ENCODE data around the gene MTFR1L.

The MTFR1L gene

DNA sequence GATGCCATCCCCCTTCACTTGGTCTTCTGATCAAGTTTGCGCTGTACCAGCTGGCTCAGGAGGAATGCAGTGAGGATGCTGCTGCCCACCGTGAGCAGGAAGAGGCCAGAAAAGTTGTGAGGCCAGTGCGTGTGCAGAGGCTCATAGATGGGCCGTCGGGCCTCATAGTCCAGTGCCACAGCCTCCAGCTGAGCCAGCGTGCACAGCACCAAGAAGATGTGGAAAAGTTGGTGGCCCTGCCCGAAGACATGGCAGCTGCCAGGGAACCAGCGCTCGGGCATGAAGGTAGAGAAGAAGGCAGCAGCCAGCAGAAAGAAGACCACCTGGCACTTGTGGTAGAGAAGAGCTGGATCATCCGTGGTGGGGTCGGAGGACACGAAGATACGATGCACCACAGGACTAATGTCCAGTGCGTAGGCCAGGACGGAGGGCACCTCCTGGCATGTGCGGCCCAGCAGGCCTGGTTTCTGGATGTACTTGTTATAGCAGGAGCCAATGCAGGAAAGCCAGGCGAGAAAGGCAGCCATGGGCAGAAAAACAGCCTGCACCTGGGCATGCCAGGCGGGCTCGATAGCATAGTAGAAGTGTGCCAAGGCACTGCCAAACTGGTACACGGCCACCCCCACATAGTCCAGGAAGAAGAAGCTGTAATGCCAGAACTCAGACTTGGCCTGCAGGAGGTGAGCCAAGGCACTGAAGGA, 43.2 kb downstream of the MTFR1L start:
- H3K4me3 ChIP-seq (ENCODE audit: low read length) = no peak overlapping the region
- no peak overlapping the region for H3K9ac ChIP-seq (ENCODE audit: low read length)
- no peak overlapping the region for H3K27ac ChIP-seq (ENCODE audit: low read length)
- no peaks in the 10 kb centered on the region for H3K36me3 ChIP-seq (ENCODE audit: control insufficient read depth, low read depth, low read length)
- H3K4me1 ChIP-seq (ENCODE audit: control insufficient read depth, low read depth, low read length) = peaks cover 10% of the 10 kb centered on the region
- H3K9me3 ChIP-seq (ENCODE audit: control insufficient read depth, low read depth, low read length) = no peaks in the 10 kb centered on the region
- no peaks in the 10 kb centered on the region for H3K27me3 ChIP-seq (ENCODE audit: control insufficient read depth, insufficient read depth, low read length)

DNA sequence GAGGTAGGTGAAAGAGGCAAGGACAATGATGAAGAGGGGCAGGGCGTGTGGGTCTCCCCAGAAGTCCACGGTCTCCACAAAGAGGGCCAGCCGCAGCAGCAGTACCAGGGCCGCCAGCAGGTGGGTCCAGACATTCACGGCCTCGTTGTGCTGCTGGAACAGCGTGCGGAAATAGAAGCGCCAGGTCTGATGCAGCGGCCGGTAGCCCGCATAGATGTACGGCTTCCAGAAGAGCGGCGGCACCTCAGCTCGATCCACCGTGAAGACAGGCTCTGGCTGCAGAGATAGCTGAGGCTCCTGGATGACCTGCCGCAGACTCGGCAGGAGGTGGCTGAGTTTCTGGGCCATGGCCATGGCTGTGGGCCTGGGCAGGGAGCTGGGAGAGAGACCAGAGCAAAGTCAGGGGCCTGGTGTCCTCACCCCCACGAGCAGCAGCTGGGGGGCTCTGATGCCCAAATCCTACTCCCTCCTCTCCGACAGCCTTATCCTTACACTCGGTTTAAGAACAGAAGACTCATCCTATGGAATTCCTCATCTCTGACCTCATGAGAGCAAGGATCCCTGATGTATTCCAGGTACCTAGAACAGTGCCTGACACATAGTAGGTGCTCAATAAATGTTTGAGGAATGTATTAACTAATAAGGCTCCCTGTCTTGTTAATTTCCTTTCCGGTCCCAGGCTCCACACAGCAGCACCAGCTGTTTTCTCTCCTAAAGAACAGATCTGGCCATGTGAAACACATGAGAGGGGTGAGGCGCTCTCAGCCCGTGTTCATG, 43.9 kb downstream of the MTFR1L start:
- H3K27ac ChIP-seq (ENCODE audit: low read length) = no peak overlapping the region
- H3K9ac ChIP-seq (ENCODE audit: low read length) = no peak overlapping the region
- H3K4me1 ChIP-seq (ENCODE audit: control insufficient read depth, low read depth, low read length) = peaks cover 8% of the 10 kb centered on the region
- H3K9me3 ChIP-seq (ENCODE audit: control insufficient read depth, low read depth, low read length) = no peaks in the 10 kb centered on the region
- H3K36me3 ChIP-seq (ENCODE audit: control insufficient read depth, low read depth, low read length) = no peaks in the 10 kb centered on the region
- H3K4me3 ChIP-seq (ENCODE audit: low read length) = no peak overlapping the region
- H3K27me3 ChIP-seq (ENCODE audit: control insufficient read depth, insufficient read depth, low read length) = no peaks in the 10 kb centered on the region

DNA sequence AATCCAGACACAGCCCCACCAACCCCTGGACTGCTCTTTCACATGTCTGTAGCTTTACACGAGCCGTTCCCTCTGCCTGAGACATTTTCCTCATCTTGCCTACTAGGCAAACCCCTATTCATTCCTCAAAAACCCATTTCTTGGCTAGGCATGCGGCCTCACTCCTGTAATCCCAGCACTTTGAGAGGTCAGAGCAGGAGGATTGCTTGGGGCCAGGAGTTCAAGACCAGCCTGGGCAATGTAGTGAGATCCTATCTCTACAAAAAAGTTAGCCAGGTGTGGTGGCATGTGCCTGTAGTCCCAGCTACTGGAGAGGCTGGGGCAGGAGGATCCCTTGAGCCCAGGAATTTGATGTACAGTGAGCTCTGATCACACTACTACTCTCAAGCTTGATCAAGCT, 44.7 kb downstream of the MTFR1L start:
- Histone ChIP-seq H3K4me3 (ENCODE audit: low read length) (no peak overlapping the region), H3K9ac (ENCODE audit: low read length) (no peak overlapping the region), H3K4me1 (ENCODE audit: control insufficient read depth, low read depth, low read length) (peaks cover 8% of the 10 kb centered on the region), H3K27ac (ENCODE audit: low read length) (no peak overlapping the region), H3K9me3 (ENCODE audit: control insufficient read depth, low read depth, low read length) (no peaks in the 10 kb centered on the region), H3K27me3 (ENCODE audit: control insufficient read depth, insufficient read depth, low read length) (no peaks in the 10 kb centered on the region), H3K36me3 (ENCODE audit: control insufficient read depth, low read depth, low read length) (no peaks in the 10 kb centered on the region)

DNA sequence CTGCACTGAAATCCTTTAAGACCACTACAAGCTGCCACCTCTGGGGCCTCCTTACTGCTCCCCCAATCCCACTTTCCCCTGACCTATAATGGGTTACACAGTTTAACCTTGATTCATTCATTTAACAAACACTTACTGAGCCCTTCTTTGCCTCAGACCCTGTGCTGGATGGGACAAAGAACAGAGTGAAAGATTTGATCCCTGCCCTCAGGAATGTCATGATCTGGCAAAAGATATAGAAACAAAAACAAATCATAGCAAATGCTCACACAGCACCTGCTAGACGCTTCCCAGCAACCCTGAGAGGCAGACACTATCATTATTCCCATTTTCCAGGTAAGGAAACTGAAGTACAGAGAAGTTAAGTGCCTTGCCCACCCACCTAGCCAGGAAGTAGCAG, 46.5 kb downstream of the MTFR1L start:
- Histone ChIP-seq H3K36me3 (ENCODE audit: control insufficient read depth, low read depth, low read length) (no peaks in the 10 kb centered on the region), H3K9me3 (ENCODE audit: control insufficient read depth, low read depth, low read length) (no peaks in the 10 kb centered on the region), H3K27ac (ENCODE audit: low read length) (no peak overlapping the region), H3K4me1 (ENCODE audit: control insufficient read depth, low read depth, low read length) (peaks cover 11% of the 10 kb centered on the region), H3K4me3 (ENCODE audit: low read length) (no peak overlapping the region), H3K9ac (ENCODE audit: low read length) (no peak overlapping the region), H3K27me3 (ENCODE audit: control insufficient read depth, insufficient read depth, low read length) (no peaks in the 10 kb centered on the region)

DNA sequence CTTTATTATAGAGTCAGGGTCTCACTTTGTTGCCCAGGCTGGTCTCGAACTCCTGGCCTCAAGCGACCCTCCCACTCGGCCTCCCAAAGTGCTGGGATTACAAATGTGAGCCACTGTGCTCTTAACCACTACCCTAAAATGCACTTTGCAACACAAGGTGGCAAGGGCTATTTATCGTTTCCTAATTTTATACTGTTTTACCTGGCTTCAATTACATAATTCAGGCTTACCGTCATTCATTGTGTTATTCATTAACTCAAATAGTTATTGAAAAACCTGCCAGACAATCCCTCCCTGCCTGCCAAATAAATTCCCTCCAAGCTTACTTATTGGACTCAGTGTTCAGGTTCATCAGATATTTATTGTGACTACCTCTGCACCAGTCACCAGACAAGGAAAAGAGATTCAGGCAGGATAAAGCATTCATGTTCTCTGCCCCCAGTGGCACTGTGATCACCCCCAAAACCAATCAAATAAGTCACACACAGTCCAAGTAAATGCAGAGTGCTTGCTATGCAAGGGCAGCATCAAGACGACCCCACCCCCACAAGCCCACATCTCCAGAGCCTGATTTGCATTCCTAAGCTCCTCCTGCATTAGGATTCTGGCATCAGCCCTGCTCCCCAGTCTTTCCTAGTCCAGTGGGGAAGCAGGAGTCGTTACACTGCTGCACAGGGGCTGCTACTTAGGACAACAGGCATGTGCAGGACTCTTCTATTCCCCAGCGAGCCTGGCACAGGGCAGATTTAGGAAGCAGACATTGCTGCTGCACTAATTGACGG, 47.6 kb downstream of the MTFR1L start:
- no peak overlapping the region for H3K27ac ChIP-seq (ENCODE audit: low read length)
- no peaks in the 10 kb centered on the region for H3K9me3 ChIP-seq (ENCODE audit: control insufficient read depth, low read depth, low read length)
- no peaks in the 10 kb centered on the region for H3K27me3 ChIP-seq (ENCODE audit: control insufficient read depth, insufficient read depth, low read length)
- H3K9ac ChIP-seq (ENCODE audit: low read length) = no peak overlapping the region
- H3K36me3 ChIP-seq (ENCODE audit: control insufficient read depth, low read depth, low read length) = no peaks in the 10 kb centered on the region
- no peak overlapping the region for H3K4me3 ChIP-seq (ENCODE audit: low read length)
- H3K4me1 ChIP-seq (ENCODE audit: control insufficient read depth, low read depth, low read length) = peaks cover 12% of the 10 kb centered on the region

DNA sequence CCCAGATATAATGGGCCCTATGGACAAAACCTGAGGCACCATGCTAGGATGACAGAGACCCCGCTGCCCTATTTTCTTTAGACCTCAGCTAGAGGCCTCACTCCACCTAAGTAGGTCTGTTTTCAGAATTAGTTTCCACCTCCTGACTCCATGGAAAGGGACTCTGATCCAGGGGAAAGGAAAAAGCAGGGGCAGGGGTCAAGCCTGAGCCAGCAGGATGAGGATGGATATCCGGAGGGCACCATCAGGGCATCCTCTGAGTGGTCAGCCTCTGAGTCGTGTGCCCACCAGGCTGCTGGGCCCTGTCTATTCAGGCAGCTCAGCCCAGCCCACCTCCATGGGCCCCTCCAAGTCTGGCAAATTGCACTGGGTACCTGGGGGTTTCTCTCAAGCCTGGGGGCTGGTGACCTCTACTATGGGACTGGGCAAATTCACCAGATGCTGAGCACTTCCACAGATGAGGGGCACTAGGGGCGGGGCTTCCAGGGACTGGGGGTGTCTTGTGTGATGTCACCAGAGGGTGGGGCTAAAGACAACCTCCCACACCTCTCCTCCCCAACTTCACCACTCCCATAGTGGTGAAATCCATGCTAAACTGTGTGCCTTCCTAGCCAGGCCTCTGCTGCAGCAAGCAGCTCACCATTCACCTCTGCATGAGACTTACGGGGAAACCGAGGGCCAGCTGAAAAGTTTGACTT, 50.3 kb downstream of the MTFR1L start:
- H3K36me3 ChIP-seq (ENCODE audit: control insufficient read depth, low read depth, low read length) = no peaks in the 10 kb centered on the region
- no peak overlapping the region for H3K4me3 ChIP-seq (ENCODE audit: low read length)
- peaks cover 9% of the 10 kb centered on the region for H3K27me3 ChIP-seq (ENCODE audit: control insufficient read depth, insufficient read depth, low read length)
- H3K27ac ChIP-seq (ENCODE audit: low read length) = no peak overlapping the region
- no peak overlapping the region for H3K9ac ChIP-seq (ENCODE audit: low read length)
- H3K9me3 ChIP-seq (ENCODE audit: control insufficient read depth, low read depth, low read length) = no peaks in the 10 kb centered on the region
- peaks cover 15% of the 10 kb centered on the region for H3K4me1 ChIP-seq (ENCODE audit: control insufficient read depth, low read depth, low read length)

DNA sequence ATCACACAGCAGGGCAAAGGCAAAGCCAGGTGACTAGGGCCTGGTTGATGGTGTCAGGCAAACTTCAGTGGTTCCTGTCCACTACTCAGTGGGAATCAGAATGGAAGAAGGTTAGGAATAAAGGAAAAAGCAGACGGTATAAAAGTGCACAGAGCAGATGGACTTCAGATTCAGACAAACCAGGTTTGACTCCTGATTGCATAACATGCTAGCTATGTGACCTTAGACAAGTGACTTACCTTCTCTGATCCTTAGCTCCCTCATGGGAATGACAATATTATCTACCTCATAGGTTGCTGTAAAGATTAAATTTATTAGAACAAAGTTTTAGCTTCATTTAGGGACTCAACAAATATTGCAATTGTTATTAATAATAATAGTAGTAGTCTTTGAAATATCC, 50.9 kb downstream of the MTFR1L start:
- H3K9me3 ChIP-seq (ENCODE audit: control insufficient read depth, low read depth, low read length) = no peaks in the 10 kb centered on the region
- H3K27me3 ChIP-seq (ENCODE audit: control insufficient read depth, insufficient read depth, low read length) = peaks cover 9% of the 10 kb centered on the region
- no peak overlapping the region for H3K4me3 ChIP-seq (ENCODE audit: low read length)
- H3K27ac ChIP-seq (ENCODE audit: low read length) = no peak overlapping the region
- H3K36me3 ChIP-seq (ENCODE audit: control insufficient read depth, low read depth, low read length) = no peaks in the 10 kb centered on the region
- H3K4me1 ChIP-seq (ENCODE audit: control insufficient read depth, low read depth, low read length) = peaks cover 15% of the 10 kb centered on the region
- H3K9ac ChIP-seq (ENCODE audit: low read length) = no peak overlapping the region

DNA sequence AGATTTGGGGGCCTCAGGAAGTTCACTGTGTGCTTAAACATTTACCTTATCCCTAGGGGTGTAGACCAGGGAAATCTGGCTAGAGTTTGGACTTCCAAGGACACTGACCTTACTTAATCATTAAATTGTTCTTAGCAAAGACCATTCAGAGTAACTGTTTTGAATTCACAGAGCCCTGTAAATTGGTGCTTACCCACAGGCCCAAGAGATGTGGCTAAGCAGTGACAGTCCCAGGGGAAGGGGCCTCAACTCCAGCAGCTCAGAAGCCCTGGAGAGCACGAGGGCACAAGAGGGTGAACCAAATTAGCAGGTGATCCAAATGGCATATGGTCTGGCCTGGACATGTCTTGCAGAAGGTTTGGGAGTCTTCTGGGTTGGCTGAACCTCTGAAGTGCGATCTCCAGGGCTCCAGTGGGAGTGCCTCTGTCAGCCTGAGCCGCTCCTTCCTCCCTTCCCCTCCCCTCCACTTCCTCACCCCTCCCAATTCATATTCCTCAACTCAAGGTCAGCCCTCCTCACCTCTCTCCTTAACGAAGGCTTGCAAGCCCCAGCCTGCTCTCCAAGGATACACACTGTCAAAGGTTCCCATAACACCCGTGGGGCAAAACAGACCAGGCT, 51.4 kb downstream of the MTFR1L start:
- Histone ChIP-seq H3K9me3 (ENCODE audit: control insufficient read depth, low read depth, low read length) (no peaks in the 10 kb centered on the region), H3K27me3 (ENCODE audit: control insufficient read depth, insufficient read depth, low read length) (peaks cover 13% of the 10 kb centered on the region), H3K36me3 (ENCODE audit: control insufficient read depth, low read depth, low read length) (no peaks in the 10 kb centered on the region), H3K9ac (ENCODE audit: low read length) (no peak overlapping the region), H3K27ac (ENCODE audit: low read length) (no peak overlapping the region), H3K4me3 (ENCODE audit: low read length) (no peak overlapping the region), H3K4me1 (ENCODE audit: control insufficient read depth, low read depth, low read length) (peaks cover 18% of the 10 kb centered on the region)

DNA sequence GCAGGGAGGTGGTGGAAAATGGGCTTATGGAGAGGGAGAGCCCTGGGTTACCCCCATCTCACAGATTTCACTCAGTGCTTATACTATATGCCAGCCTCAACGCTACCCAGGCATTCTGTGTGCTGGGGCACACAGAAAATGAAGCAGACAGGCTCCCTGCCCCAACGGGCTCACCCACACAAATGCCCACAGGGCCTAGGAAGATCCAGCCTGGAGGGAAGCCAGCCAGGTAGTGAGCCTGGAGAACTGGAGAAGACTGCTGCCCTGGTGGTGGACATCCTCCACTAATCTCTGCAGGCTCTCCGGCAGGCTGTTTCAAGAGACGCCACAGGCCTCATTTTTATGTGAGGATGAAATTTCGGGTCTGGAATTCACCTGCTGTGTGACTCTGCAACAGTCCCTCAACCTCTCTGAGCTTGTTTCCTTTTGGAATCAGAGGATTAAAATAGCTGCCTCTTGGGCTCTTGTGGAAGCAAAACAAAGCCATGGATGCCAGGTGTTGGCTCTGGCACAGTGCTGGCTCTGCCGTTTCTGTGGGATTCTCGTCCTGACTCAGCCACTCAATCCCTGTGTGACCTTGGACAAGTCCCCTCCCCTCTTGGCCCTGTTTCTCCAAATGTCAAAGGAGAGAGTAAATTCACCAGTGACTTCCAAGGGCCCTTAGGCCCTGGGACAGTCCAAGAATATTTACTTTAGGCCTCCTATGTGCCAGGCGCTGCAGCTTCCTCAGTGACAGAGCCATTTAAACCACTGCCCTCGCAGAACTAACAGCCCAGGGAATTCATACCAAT, 52.1 kb downstream of the MTFR1L start:
- H3K4me1 ChIP-seq (ENCODE audit: control insufficient read depth, low read depth, low read length) = peaks cover 23% of the 10 kb centered on the region

DNA sequence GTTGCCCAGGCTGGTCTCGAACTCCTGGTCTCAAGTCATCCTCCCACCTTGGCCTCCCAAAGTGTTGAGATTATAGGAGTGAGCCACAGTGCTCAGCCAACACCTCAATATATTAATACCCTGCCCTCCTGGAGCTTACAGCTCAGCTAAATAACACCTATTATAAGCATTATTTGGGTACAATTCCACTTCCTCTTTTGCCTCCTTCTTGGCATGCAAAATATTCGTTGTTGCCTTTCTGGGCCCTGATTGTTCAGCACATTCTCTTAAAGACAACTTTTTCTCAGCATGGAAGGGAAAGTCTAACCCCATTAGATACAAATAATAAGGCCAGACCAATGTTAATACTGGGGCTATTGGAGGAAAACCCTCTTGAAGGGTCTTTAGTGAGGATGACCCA, 53.0 kb downstream of the MTFR1L start:
- Histone ChIP-seq H3K36me3 (ENCODE audit: control insufficient read depth, low read depth, low read length) (no peaks in the 10 kb centered on the region), H3K4me3 (ENCODE audit: low read length) (no peak overlapping the region), H3K9ac (ENCODE audit: low read length) (no peak overlapping the region), H3K27ac (ENCODE audit: low read length) (no peak overlapping the region), H3K27me3 (ENCODE audit: control insufficient read depth, insufficient read depth, low read length) (peaks cover 26% of the 10 kb centered on the region), H3K4me1 (ENCODE audit: control insufficient read depth, low read depth, low read length) (peaks cover 19% of the 10 kb centered on the region), H3K9me3 (ENCODE audit: control insufficient read depth, low read depth, low read length) (no peaks in the 10 kb centered on the region)

More for the DNA sequence above, 52.1 kb downstream of the MTFR1L start:
- peaks cover 20% of the 10 kb centered on the region for H3K27me3 ChIP-seq (ENCODE audit: control insufficient read depth, insufficient read depth, low read length)
- no peaks in the 10 kb centered on the region for H3K36me3 ChIP-seq (ENCODE audit: control insufficient read depth, low read depth, low read length)
- no peak overlapping the region for H3K27ac ChIP-seq (ENCODE audit: low read length)
- no peak overlapping the region for H3K9ac ChIP-seq (ENCODE audit: low read length)
- H3K9me3 ChIP-seq (ENCODE audit: control insufficient read depth, low read depth, low read length) = no peaks in the 10 kb centered on the region
- no peak overlapping the region for H3K4me3 ChIP-seq (ENCODE audit: low read length)
